Measurements from ENCODE around the gene CZIB.

DNA sequence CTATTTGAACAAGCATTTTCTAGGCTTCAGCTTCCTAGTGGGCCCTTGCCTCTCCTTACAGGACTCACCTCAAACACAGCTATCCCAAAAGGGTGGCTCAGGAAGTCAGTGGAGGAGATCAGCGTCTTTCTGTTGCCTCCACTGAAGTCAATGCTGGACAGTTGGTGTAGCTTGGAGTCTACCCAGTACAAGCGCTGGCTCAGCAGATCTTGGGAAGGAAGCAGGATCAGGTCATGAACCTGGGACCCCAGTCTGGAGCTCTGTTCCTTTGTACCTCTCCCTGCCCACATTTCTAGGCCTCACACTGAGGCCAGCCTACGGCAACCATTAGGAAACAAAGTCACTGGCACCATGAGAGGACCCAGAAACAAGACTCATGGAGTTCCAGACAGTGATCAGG lies 41.6 kb upstream of the CZIB start:
- TF ChIP-seq, protein P1, sequence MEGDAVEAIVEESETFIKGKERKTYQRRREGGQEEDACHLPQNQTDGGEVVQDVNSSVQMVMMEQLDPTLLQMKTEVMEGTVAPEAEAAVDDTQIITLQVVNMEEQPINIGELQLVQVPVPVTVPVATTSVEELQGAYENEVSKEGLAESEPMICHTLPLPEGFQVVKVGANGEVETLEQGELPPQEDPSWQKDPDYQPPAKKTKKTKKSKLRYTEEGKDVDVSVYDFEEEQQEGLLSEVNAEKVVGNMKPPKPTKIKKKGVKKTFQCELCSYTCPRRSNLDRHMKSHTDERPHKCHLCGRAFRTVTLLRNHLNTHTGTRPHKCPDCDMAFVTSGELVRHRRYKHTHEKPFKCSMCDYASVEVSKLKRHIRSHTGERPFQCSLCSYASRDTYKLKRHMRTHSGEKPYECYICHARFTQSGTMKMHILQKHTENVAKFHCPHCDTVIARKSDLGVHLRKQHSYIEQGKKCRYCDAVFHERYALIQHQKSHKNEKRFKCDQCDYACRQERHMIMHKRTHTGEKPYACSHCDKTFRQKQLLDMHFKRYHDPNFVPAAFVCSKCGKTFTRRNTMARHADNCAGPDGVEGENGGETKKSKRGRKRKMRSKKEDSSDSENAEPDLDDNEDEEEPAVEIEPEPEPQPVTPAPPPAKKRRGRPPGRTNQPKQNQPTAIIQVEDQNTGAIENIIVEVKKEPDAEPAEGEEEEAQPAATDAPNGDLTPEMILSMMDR (IDR thresholded peaks at IDR 0.05): no peak
- no peak for TF ChIP-seq POLR2A (IDR thresholded peaks at IDR 0.05)
